Adrenal gland (tissue), 12 donors: ENCODE measurements around the gene CALR3. TPM values are rescaled to one million over a fixed set of nuclear protein-coding genes. Genes with fewer than 3 reads are reported as not detected.

Experiments used
- DNase-seq, 7 donors: peaks; one replicate each; pipeline ENCODE4 v3.0.0-alpha.2; 2019 to 2020
- H3K27ac ChIP-seq, 5 donors: fragments of 200-600 bp; sonication (generic) in 4 of 5; 1 replicate in 3 of 5; 2 replicates in 2 of 5; pipeline versions ENCODE4 v1.5.1 to v1.8.0; 2016 to 2020; ENCODE audit warnings: mild to moderate bottlenecking in 1 of 5
- H3K27me3 ChIP-seq: fragments of 200-600 bp; 2 replicates; pipeline ENCODE4 v1.8.0; 2021
- H3K36me3 ChIP-seq, 2 donors: fragments of 200-600 bp; replicated peaks in 1 of 2; 1 replicate in 1 of 2; 2 replicates in 1 of 2; pipeline versions ENCODE4 v1.5.1 to v1.8.0; 2018 to 2022
- H3K4me1 ChIP-seq, 2 donors: fragments of 200-600 bp; replicated peaks in 1 of 2; 1 replicate in 1 of 2; 2 replicates in 1 of 2; pipeline versions ENCODE4 v1.5.1 to v1.8.0; 2018 to 2021
- H3K4me3 ChIP-seq, 4 donors: fragments of 200-600 bp; sonication (generic) in 3 of 4; one replicate each; pipeline ENCODE4 v1.5.1; 2016 to 2018
- H3K9me3 ChIP-seq, 3 donors: fragments of 200-600 bp; sonication (generic) in 1 of 3; replicated peaks in 1 of 3; 1 replicate in 2 of 3; 2 replicates in 1 of 3; pipeline versions ENCODE4 v1.5.1 to v1.8.0; 2016 to 2021
- POLR2A ChIP-seq, 2 donors: fragments of 450-650 bp; IDR thresholded peaks; one replicate each; pipeline ENCODE4 v1.6.1; 2017; ENCODE audit warnings: antibody characterized with exemption in 2 of 2, mild to moderate bottlenecking in 2 of 2, moderate library complexity in 1 of 2
- WGBS, 4 donors: extraction: QIAGEN DNeasy Blood & Tissue Kit in 2 of 4; methylation state at CpG; one replicate each; pipeline versions ENCODE4 v1.1.5 to v1.1.7; 2013 to 2017; 5-methylcytosine and 5-hydroxymethylcytosine counted together
- intact Hi-C, 2 donors: fragments of 100-400 bp; cut with DNase I; formaldehyde crosslinking; loops; one replicate each; pipeline versions ENCODE4 v1.14.1 to v1.15.0; 2022 to 2023
- polyA plus RNA-seq, 3 donors: library from polyadenylated mRNA; stranded (reverse); fragments of 200-250 nt in 2 of 3; fragments of 350-450 nt in 1 of 3; fragmentation: Illumina TruSeq in 1 of 3; extraction: RNeasy Lipid Tissue Mini Kit (QIAGEN cat#74804) in 1 of 3; gene quantifications; one replicate each; pipeline ENCODE4 v1.2.3, GENCODE V29; 2013 to 2014
- total RNA-seq, 9 donors: library from RNA; depleted of rRNA in 4 of 9; stranded (reverse); fragments of >200 nt in 4 of 9; fragments of 120-200 nt in 1 of 9; fragmentation: NEBNext Ultra II Directional in 1 of 9; extraction: Animal tissue kit (Norgen Biotek cat#: 25700) in 1 of 9; gene quantifications; one replicate each; pipeline versions ENCODE4 v1.1.0 to v1.2.4, GENCODE V29; 2013 to 2023
- TF ChIP-seq, protein P1 (sequence below), 6 experiments: fragments of 450-650 bp in 4 of 6; fragments of 200-600 bp in 2 of 6; sonication (generic) in 1 of 6; IDR thresholded peaks; 1 replicate in 5 of 6; 2 replicates in 1 of 6; pipeline versions ENCODE4 v1.5.1 to v1.8.0; 2016 to 2021; ENCODE audit warnings: antibody characterized with exemption in 6 of 6, mild to moderate bottlenecking in 2 of 6, moderate library complexity in 1 of 6
- donor health status: healthy with polysubstance abuse.
- donor health status: Bipolar disorder and iron deficiency.
- donor health status: DM: yes; HTN: yes; CAD: no.
- donor health status: DM: no; HTN: no; CAD: no.
- donor health status: DM: no; HTN: no; CAD: no.
- donor health status: DM: yes; HTN: yes; CAD: no.

Gene CALR3
- total and polyA plus RNA-seq, 12 donors: 0.07 to 0.41 (median 0.14) TPM; not detected in 8

DNA sequence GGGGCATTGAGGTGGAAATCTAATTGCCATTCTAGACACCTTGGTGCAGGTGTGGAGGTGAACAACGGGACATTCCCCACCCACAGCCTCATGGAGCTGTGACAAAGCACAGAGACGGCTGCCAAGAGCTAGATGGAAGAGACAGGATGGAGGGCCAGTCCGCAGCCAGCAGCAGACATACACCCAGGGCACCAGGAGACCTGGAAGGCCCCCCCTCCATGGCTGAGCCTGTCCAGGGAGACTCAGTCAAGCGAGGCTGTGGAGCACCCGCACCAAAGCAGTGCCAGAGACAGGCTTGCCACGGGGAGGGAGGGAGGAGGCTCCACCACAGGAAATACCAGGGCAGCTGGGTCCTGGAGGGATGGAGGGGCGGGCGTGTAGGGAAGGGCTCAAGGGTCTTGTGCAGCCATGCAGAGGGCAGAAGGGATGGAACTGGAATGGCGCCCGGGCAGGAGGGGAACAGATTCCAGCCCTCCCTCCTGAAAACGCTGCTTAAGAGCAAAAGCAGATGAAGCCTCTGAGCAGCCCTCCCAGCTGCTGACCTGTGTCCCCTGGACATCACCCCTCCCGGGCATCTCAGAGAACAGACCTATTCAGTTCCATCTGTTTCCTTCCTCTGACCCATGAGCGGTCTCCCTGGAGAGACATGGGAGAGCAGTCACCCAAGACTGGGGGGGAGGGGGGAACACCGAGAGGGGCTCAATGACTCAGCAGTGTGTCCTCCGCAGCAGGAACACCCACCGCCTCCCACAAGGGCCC lies 38.6 kb downstream of the CALR3 start:
- peak overlapping the region in 4 of 5 donors; percentile 39 to 86 (median 47) for H3K27ac ChIP-seq
- intact Hi-C loops: no loop called here
- no peaks in the 10 kb centered on the region for H3K27me3 ChIP-seq
- peaks cover 34 to 53% of the 10 kb centered on the region in 2 donors for H3K4me1 ChIP-seq
- H3K36me3 ChIP-seq: no peaks in the 10 kb centered on the region
- 26 to 38% (median 31%) methylated on average over 12 to 16 of the region's 16 CpGs for WGBS, 4 donors
- H3K4me3 ChIP-seq: peak overlapping the region in 1 of 4 donors; percentile 23
- TF ChIP-seq POLR2A (IDR thresholded peaks at IDR 0.05): no peak
- TF ChIP-seq, protein P1, sequence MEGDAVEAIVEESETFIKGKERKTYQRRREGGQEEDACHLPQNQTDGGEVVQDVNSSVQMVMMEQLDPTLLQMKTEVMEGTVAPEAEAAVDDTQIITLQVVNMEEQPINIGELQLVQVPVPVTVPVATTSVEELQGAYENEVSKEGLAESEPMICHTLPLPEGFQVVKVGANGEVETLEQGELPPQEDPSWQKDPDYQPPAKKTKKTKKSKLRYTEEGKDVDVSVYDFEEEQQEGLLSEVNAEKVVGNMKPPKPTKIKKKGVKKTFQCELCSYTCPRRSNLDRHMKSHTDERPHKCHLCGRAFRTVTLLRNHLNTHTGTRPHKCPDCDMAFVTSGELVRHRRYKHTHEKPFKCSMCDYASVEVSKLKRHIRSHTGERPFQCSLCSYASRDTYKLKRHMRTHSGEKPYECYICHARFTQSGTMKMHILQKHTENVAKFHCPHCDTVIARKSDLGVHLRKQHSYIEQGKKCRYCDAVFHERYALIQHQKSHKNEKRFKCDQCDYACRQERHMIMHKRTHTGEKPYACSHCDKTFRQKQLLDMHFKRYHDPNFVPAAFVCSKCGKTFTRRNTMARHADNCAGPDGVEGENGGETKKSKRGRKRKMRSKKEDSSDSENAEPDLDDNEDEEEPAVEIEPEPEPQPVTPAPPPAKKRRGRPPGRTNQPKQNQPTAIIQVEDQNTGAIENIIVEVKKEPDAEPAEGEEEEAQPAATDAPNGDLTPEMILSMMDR (IDR thresholded peaks at IDR 0.05): no peak
- H3K9me3 ChIP-seq: no peaks in the 10 kb centered on the region
- DNase-seq: peak in 4 of 7 donors; percentile 28 to 74 (median 57)

DNA sequence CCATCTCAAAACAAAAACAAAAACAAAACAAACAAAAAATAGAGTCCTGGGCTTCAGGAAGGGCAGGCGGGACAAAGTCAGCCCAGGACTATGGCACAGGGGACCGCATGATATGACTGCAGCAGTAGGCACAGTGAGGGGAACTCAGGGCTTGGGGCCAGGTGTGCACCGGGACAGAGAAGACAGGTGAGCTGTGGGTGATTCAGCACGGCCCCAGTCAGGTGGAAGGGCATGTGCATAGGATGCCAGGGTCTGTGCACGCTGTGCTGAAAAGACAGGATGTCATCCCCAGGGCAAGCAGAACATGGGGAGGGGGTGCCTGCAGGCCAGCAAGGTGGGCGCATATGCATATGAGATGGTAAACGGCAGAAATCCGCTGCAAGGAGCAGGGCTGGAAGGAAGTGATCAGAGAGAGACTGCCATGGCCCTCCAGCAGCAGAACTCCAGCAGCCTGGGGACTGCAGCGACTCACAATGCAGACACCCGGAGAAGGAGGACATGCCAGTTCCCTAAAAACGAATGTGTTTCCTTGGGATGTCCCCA lies 39.2 kb downstream of the CALR3 start:
- Histone ChIP-seq H3K9me3 (no peaks in the 10 kb centered on the region), H3K36me3 (no peaks in the 10 kb centered on the region), H3K27me3 (no peaks in the 10 kb centered on the region), H3K4me3 (peak overlapping the region in 1 of 4 donors; percentile 23), H3K27ac (peak overlapping the region in 2 of 5 donors; percentile 51 to 86), H3K4me1 (peaks cover 34 to 51% of the 10 kb centered on the region in 2 donors)
- intact Hi-C loops: no loop called here
- TF ChIP-seq POLR2A (IDR thresholded peaks at IDR 0.05): no peak
- TF ChIP-seq, protein P1 (IDR thresholded peaks at IDR 0.05): no peak
- WGBS, 4 donors: 56 to 58% (median 57%) methylated on average over 11 of the region's 11 CpGs
- no peak for DNase-seq

DNA sequence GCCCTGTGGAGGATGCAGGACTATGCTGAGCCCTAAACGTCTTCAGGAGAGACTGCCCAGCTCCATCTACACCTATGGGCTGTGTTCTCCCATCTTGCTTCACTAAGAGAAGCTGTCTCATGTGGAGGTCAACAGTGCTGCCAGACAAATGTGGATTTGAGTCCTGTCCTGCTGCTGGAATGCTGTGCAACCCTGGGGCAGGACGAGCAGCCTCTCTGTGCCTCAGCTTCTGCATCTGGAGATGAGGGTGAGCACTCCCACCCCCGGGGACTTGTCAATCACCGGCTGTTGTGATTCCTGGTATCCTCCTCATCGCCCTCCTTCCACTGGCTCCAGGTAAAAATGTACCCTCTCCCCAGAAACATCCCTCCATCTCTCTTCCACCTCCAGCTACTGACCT lies 40.5 kb downstream of the CALR3 start:
- intact Hi-C loops: no loop called here

DNA sequence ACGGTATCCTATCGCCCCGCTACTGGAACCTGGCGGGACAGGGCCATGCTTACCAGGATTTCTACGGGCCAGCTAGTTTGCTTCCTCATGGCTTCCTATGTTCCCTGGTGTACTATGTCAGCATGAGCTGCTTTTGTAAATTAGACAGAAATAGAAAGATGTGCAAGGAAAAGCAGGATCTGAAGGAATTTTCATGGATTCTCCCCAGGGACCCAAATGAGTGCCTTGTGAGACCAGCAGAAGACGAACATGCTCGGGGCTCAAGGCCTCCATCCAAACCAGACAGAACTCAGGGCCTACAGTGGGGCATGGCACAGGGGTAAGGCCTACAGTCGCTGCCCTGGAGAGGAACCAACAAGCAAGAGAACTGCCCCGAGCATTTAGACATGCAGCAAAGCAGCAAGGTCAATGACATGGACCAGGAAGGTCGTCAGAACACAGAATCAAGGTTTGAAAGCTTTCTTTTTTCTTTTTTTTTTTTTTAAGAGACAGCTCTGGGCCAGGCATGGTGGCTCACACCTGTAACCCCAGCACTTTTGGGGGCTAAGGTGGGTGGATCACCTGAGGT lies 41.5 kb downstream of the CALR3 start:
- TF ChIP-seq, protein P1 (IDR thresholded peaks at IDR 0.05): no peak
- no peak for TF ChIP-seq POLR2A (IDR thresholded peaks at IDR 0.05)
- no peaks in the 10 kb centered on the region for H3K36me3 ChIP-seq
- no peaks in the 10 kb centered on the region for H3K9me3 ChIP-seq
- peak in 4 of 7 donors; percentile 34 to 66 (median 60) for DNase-seq
- H3K4me3 ChIP-seq: no peak overlapping the region
- no peaks in the 10 kb centered on the region for H3K27me3 ChIP-seq
- H3K4me1 ChIP-seq: peaks cover 34 to 51% of the 10 kb centered on the region in 2 donors
- intact Hi-C loops: no loop called here
- peak overlapping the region in 4 of 5 donors; percentile 20 to 72 (median 59) for H3K27ac ChIP-seq
- WGBS, 4 donors: 41 to 57% (median 50%) methylated on average over 8 to 10 of the region's 10 CpGs

More for the DNA sequence above, 40.5 kb downstream of the CALR3 start:
- H3K4me3 ChIP-seq: no peak overlapping the region
- H3K36me3 ChIP-seq: no peaks in the 10 kb centered on the region
- no peaks in the 10 kb centered on the region for H3K27me3 ChIP-seq
- 88 to 93% (median 89%) methylated on average over 5 of the region's 5 CpGs for WGBS, 4 donors
- peak overlapping the region in 3 of 5 donors; percentile 7 to 52 (median 9) for H3K27ac ChIP-seq
- H3K4me1 ChIP-seq: peaks cover 34 to 51% of the 10 kb centered on the region in 2 donors
- DNase-seq: no peak
- H3K9me3 ChIP-seq: no peaks in the 10 kb centered on the region
- TF ChIP-seq, protein P1 (IDR thresholded peaks at IDR 0.05): no peak
- no peak for TF ChIP-seq POLR2A (IDR thresholded peaks at IDR 0.05)
